HCT116 (cell line): ENCODE results near the gene RNF144B.

Experiments
- CEBPB ChIP-seq: IDR thresholded peaks from 2 replicates; pipeline ENCODE4 v1.6.1; 2012; ENCODE audit warnings: low read depth
- JUND ChIP-seq: IDR thresholded peaks from 2 replicates; pipeline ENCODE4 v1.6.1; 2012
- TF ChIP-seq, protein P1 (sequence below), 3 experiments: fragments of 200-600 bp in 1 of 3; sonication (generic) in 1 of 3; IDR thresholded peaks in 2 of 3; conservative IDR thresholded peaks in 1 of 3; 2 replicates each; pipeline ENCODE4 v1.5.1; 2012 to 2017; ENCODE audit warnings: low read depth in 2 of 3, low read length in 2 of 3, antibody characterized with exemption in 1 of 3, borderline replicate concordance in 1 of 3, control low read depth in 1 of 3, mild to moderate bottlenecking in 1 of 3, mixed read lengths in 1 of 3, mixed run types in 1 of 3, moderate library complexity in 1 of 3; ENCODE audit not compliant: insufficient read depth in 1 of 3

- no peak for TF ChIP-seq CEBPB
- TF ChIP-seq, protein P1, sequence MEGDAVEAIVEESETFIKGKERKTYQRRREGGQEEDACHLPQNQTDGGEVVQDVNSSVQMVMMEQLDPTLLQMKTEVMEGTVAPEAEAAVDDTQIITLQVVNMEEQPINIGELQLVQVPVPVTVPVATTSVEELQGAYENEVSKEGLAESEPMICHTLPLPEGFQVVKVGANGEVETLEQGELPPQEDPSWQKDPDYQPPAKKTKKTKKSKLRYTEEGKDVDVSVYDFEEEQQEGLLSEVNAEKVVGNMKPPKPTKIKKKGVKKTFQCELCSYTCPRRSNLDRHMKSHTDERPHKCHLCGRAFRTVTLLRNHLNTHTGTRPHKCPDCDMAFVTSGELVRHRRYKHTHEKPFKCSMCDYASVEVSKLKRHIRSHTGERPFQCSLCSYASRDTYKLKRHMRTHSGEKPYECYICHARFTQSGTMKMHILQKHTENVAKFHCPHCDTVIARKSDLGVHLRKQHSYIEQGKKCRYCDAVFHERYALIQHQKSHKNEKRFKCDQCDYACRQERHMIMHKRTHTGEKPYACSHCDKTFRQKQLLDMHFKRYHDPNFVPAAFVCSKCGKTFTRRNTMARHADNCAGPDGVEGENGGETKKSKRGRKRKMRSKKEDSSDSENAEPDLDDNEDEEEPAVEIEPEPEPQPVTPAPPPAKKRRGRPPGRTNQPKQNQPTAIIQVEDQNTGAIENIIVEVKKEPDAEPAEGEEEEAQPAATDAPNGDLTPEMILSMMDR (IDR thresholded peaks at IDR 0.05 in 2 of 3, conservative IDR thresholded peaks at IDR 0.05 in 1 of 3; ENCODE audit: borderline replicate concordance in 1 of 3, insufficient read depth in 1 of 3, low read depth in 2 of 3, low read length in 2 of 3) = no peak
- no peak for TF ChIP-seq JUND
Observed at GRCh38 chr6:18342223-18342622, 44.9 kb upstream of the RNF144B start.
